Upper lobe of left lung (tissue), 4 donors: ENCODE data around the gene SYK.

ENCODE experiments used
- EP300 ChIP-seq, 4 donors: sonication (generic); formaldehyde crosslinking; IDR thresholded peaks; one replicate each; pipeline ENCODE4 v1.5.1; 2017; ENCODE audit warnings: antibody characterized with exemption in 4 of 4, control low read depth in 2 of 4
- POLR2A ChIP-seq, 4 donors: fragments of 450-650 bp; IDR thresholded peaks; one replicate each; pipeline ENCODE4 v1.5.1; 2016 to 2017; ENCODE audit warnings: antibody characterized with exemption in 4 of 4, mild to moderate bottlenecking in 2 of 4
- TF ChIP-seq, protein P1 (sequence below), 6 experiments: fragments of 450-650 bp in 4 of 6; fragments of 200-600 bp in 2 of 6; sonication (generic) in 2 of 6; IDR thresholded peaks; one replicate each; pipeline ENCODE4 v1.5.1; 2016 to 2019; ENCODE audit warnings: antibody characterized with exemption in 6 of 6

DNA sequence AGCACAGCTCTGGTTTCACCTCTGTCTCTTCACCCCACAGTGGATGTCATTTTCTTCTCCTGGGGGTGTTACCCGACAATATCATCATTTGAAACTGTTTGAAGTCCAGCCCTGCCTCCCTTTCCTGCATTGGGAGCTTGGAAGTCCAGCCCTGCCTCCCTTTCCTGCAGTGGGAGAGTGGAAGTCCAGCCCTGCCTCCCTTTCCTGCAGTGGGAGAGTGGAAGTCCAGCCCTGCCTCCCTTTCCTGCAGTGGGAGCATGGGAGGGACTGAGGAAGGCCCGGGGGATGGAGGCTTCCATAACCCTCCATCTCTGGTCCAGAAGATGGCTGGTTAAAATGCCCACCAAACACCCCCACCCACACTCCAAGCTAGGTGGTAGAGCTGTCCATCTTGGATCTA lies 59.8 kb downstream of the SYK start:
- TF ChIP-seq, protein P1, sequence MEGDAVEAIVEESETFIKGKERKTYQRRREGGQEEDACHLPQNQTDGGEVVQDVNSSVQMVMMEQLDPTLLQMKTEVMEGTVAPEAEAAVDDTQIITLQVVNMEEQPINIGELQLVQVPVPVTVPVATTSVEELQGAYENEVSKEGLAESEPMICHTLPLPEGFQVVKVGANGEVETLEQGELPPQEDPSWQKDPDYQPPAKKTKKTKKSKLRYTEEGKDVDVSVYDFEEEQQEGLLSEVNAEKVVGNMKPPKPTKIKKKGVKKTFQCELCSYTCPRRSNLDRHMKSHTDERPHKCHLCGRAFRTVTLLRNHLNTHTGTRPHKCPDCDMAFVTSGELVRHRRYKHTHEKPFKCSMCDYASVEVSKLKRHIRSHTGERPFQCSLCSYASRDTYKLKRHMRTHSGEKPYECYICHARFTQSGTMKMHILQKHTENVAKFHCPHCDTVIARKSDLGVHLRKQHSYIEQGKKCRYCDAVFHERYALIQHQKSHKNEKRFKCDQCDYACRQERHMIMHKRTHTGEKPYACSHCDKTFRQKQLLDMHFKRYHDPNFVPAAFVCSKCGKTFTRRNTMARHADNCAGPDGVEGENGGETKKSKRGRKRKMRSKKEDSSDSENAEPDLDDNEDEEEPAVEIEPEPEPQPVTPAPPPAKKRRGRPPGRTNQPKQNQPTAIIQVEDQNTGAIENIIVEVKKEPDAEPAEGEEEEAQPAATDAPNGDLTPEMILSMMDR (IDR thresholded peaks at IDR 0.05): no peak
- TF ChIP-seq POLR2A (IDR thresholded peaks at IDR 0.05) (no peak), EP300 (IDR thresholded peaks at IDR 0.05) (no peak)
